K562 (cell line): Measurements from ENCODE around the gene CCDC73. TPM values are rescaled to one million over a fixed set of nuclear protein-coding genes. Genes with fewer than 3 reads are reported as not detected.

Source experiments
- ARID4B ChIP-seq: sonication (generic); formaldehyde crosslinking; IDR thresholded peaks from 2 replicates; pipeline ENCODE4 v1.8.0; 2022; ENCODE audit warnings: mild to moderate bottlenecking, missing genetic modification reagents
- CHD2 ChIP-seq: IDR thresholded peaks from 2 replicates; pipeline ENCODE4 v1.6.1; 2011; ENCODE audit warnings: low read depth, low read length
- EHMT2 ChIP-seq: fragments of 450-650 bp; IDR thresholded peaks from 2 replicates; pipeline ENCODE4 v1.6.1; 2018; ENCODE audit warnings: antibody characterized with exemption
- MCM5 ChIP-seq: fragments of 450-650 bp; IDR thresholded peaks from 2 replicates; pipeline ENCODE4 v1.6.1; 2016; ENCODE audit warnings: low read depth
- MYNN ChIP-seq, 2 experiments: sonication (generic); formaldehyde crosslinking in 1 of 2; IDR thresholded peaks; 2 replicates each; pipeline versions ENCODE4 v1.5.0 to v1.6.1; 2016 to 2020; ENCODE audit warnings: antibody characterized with exemption in 1 of 2, missing genetic modification reagents in 1 of 2
- RAD21 ChIP-seq, 2 experiments: fragments of 250-450 bp in 1 of 2; fragments of 450-650 bp in 1 of 2; sonication (Bioruptor Pico) in 1 of 2; formaldehyde crosslinking in 1 of 2; IDR thresholded peaks in 1 of 2; conservative IDR thresholded peaks in 1 of 2; 2 replicates each; pipeline versions ENCODE4 v1.4.0 to v1.8.0; 2020 to 2022; ENCODE audit warnings: mild to moderate bottlenecking in 2 of 2, moderate library complexity in 1 of 2
- REST ChIP-seq, 2 experiments: fragments of 450-650 bp; formaldehyde crosslinking in 1 of 2; IDR thresholded peaks; 2 replicates each; pipeline versions ENCODE4 v1.4.0 to v1.6.1; 2014 to 2020; ENCODE audit warnings: mild to moderate bottlenecking in 2 of 2, borderline replicate concordance in 1 of 2, low read depth in 1 of 2
- RHOXF2B ChIP-seq: fragments of 250-450 bp; sonication (Bioruptor Pico); conservative IDR thresholded peaks from 2 replicates; pipeline ENCODE4 v1.5.1; 2021
- SUPT5H ChIP-seq: fragments of 450-650 bp; IDR thresholded peaks from 2 replicates; pipeline ENCODE4 v1.6.1; 2016
- TFAP4 ChIP-seq: sonication (generic); formaldehyde crosslinking; IDR thresholded peaks from 2 replicates; pipeline ENCODE4 v1.8.0; 2022; ENCODE audit warnings: missing genetic modification reagents, mild to moderate bottlenecking, moderate library complexity, borderline replicate concordance
- YBX1 ChIP-seq: fragments of 450-650 bp; IDR thresholded peaks from 2 replicates; pipeline ENCODE4 v1.7.1; 2016; ENCODE audit warnings: mild to moderate bottlenecking
- ZNF644 ChIP-seq: fragments of 200-800 bp; sonication (Bioruptor generic); IDR thresholded peaks from 2 replicates; pipeline ENCODE4 v1.6.1; 2016; ENCODE audit warnings: low read depth, missing genetic modification characterization, missing compliant biosample characterization
- ZNF778 ChIP-seq: fragments of 450-650 bp; formaldehyde crosslinking; IDR thresholded peaks from 2 replicates; pipeline ENCODE4 v1.4.0; 2020; ENCODE audit warnings: mild to moderate bottlenecking, moderate library complexity
- ZSCAN29 ChIP-seq: fragments of 450-650 bp; IDR thresholded peaks from 2 replicates; pipeline ENCODE4 v1.6.1; 2017
- polyA plus RNA-seq, 8 experiments: library from polyadenylated mRNA; depleted of rRNA in 4 of 8; stranded (reverse) in 5 of 8; unstranded in 3 of 8; fragments of >200 nt; fragmentation: Nextera tagmentation in 2 of 8; fragmentation: Illumina TruSeq in 1 of 8; extraction: Ambion mirVana in 2 of 8; extraction: Trizol in 1 of 8; gene quantifications; 2 replicates each; pipeline versions ENCODE4 v1.2.1 to v1.2.3, GENCODE V29; 2011 to 2014; ENCODE audit warnings: inconsistent platforms in 1 of 8, missing spikeins in 1 of 8
- total RNA-seq, 7 experiments: library from RNA; depleted of rRNA in 6 of 7; stranded (reverse); fragments of >200 nt in 6 of 7; fragmentation: Illumina TruSeq in 2 of 7; extraction: Trizol in 2 of 7; gene quantifications; 2 replicates each; pipeline versions ENCODE4 v1.2.1 to v1.2.3, GENCODE V29; 2011 to 2021; ENCODE audit warnings: low replicate concordance in 1 of 7

CCDC73 gene
- total and polyA plus RNA-seq, 9 of the 15 experiments (the other 6 are each of a cell fraction or from before 2014, with no cell fraction given) = 0.20 to 0.21 TPM; not detected in 7

- TF ChIP-seq TFAP4 (no peak), EHMT2 (no peak), ZNF778 (no peak), MCM5 (no peak), MYNN (IDR thresholded peaks at IDR 0.05) (no peak), MYNN (CRISPR knock-in tag; IDR thresholded peaks at IDR 0.05) (no peak), REST (IDR thresholded peaks at IDR 0.05; ENCODE audit: borderline replicate concordance) (peak; percentile 13; the same call in 1 of the 2 replicates), REST (CRISPR knock-in tag; IDR thresholded peaks at IDR 0.05; ENCODE audit: low read depth) (no peak), SUPT5H (no peak), RAD21 (CRISPR knock-in tag; conservative IDR thresholded peaks at IDR 0.05 in 1 of 2, IDR thresholded peaks at IDR 0.05 in 1 of 2) (peak; percentile 38 to 61), ZSCAN29 (no peak), YBX1 (no peak), ZNF644 (tag) (no peak), RHOXF2B (CRISPR knock-in tag) (no peak), CHD2 (no peak), ARID4B (CRISPR knock-in tag) (no peak)
Observed at GRCh38 chr11:32713496-32713895, 81.0 kb downstream of the CCDC73 start (continued).
